ENCODE measurements around the gene GFRAL.

DNA sequence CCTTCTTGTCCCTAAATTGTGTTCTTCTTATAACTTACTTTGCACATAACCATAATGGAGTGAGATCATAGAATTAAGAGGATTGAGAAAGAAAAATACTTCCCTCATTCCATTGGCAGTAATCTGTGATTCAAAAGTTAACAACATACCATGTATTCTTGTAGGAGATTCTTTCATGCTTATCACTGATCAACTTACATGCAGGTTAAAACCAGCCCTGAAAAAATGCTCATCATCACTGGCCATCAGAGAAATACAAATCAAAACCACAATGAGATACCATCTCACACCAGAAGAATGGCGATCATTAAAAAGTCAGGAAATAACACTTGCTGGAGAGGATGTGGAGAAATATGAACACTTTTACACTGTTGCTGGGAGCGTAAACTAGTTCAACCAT, 36.5 kb upstream of the GFRAL start:
- TF ChIP-seq, protein P1, sequence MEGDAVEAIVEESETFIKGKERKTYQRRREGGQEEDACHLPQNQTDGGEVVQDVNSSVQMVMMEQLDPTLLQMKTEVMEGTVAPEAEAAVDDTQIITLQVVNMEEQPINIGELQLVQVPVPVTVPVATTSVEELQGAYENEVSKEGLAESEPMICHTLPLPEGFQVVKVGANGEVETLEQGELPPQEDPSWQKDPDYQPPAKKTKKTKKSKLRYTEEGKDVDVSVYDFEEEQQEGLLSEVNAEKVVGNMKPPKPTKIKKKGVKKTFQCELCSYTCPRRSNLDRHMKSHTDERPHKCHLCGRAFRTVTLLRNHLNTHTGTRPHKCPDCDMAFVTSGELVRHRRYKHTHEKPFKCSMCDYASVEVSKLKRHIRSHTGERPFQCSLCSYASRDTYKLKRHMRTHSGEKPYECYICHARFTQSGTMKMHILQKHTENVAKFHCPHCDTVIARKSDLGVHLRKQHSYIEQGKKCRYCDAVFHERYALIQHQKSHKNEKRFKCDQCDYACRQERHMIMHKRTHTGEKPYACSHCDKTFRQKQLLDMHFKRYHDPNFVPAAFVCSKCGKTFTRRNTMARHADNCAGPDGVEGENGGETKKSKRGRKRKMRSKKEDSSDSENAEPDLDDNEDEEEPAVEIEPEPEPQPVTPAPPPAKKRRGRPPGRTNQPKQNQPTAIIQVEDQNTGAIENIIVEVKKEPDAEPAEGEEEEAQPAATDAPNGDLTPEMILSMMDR (IDR thresholded peaks at IDR 0.05): no peak
- TF ChIP-seq POLR2AphosphoS5 (IDR thresholded peaks at IDR 0.05; ENCODE audit: low read depth, low read length) (no peak), SIN3A (IDR thresholded peaks at IDR 0.05; ENCODE audit: borderline replicate concordance, insufficient read depth, low read depth, low read length) (no peak)
